ENCODE measurements around the gene SLC39A8.

GRCh38 chr4:102344954-102345794, at the start of gene SLC39A8:
- TF ChIP-seq CTCF (IDR thresholded peaks at IDR 0.05) (peak; percentile 66 to 91), POLR2AphosphoS5 (IDR thresholded peaks at IDR 0.05) (peak in 2 of 3 donors; percentile 28 to 31), POLR2A (IDR thresholded peaks at IDR 0.05) (peak in 1 of 2 donors; percentile 52)

All from suprapubic skin (tissue), 4 donors.